ENCODE measurements around the gene SERPINE1. TPM values are rescaled to one million over a fixed set of nuclear protein-coding genes. Genes with fewer than 3 reads are reported as not detected.

The SERPINE1 gene
- total RNA-seq, 4 donors from 2014 or later = 2.4 to 8.3 (median 3.3) TPM

DNA sequence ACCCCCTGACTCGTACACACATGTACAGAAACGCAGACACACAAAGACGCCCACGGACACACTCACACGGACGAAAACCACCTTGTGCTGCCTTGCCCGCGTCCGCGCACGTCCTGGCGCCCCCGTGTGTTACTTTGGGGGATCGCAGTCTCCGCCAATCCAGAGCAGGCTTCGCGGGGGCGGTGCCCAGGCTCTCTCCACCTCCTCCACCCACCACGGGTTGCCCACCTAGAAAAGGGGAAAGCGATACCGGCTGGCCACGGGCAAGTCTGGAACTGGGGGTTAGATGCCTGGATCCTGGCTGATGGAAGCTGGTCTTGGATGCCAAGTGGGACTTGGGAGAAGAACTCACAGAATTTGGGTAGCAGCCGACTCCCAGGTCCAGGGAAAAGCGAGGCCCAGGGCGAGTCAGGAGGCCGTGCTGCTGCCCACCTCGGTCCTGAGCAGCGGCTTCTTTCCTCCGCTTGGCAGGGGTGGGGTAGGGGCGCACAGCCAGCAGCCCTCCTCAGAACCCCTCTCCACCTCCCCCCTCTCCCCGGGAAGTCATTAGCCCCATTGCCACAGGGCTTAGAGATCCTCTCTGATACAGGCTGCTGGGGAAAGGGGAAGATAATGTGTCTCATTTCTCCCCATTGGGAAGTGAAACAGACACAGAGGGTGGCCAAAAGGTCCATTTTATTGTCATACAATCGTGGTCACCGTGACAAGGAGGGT, 43.1 kb downstream of the SERPINE1 start:
- H3K9me3 ChIP-seq = peaks cover 0 to 8% (median 0%) of the 10 kb centered on the region in 4 donors
- no peak overlapping the region for H3K4me3 ChIP-seq
- H3K27me3 ChIP-seq = peaks cover 0 to 64% of the 10 kb centered on the region in 2 donors
- no peak overlapping the region for H3K27ac ChIP-seq
- peak; percentile 57 to 88 (median 86) for DNase-seq
- TF ChIP-seq POLR2A (IDR thresholded peaks at IDR 0.05) = no peak
- TF ChIP-seq, protein P1, sequence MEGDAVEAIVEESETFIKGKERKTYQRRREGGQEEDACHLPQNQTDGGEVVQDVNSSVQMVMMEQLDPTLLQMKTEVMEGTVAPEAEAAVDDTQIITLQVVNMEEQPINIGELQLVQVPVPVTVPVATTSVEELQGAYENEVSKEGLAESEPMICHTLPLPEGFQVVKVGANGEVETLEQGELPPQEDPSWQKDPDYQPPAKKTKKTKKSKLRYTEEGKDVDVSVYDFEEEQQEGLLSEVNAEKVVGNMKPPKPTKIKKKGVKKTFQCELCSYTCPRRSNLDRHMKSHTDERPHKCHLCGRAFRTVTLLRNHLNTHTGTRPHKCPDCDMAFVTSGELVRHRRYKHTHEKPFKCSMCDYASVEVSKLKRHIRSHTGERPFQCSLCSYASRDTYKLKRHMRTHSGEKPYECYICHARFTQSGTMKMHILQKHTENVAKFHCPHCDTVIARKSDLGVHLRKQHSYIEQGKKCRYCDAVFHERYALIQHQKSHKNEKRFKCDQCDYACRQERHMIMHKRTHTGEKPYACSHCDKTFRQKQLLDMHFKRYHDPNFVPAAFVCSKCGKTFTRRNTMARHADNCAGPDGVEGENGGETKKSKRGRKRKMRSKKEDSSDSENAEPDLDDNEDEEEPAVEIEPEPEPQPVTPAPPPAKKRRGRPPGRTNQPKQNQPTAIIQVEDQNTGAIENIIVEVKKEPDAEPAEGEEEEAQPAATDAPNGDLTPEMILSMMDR (IDR thresholded peaks at IDR 0.05) = peak; percentile 65 to 89 (median 78)
- no peaks in the 10 kb centered on the region for H3K36me3 ChIP-seq
- H3K4me1 ChIP-seq = peaks cover 0 to 60% (median 38%) of the 10 kb centered on the region in 4 donors

DNA sequence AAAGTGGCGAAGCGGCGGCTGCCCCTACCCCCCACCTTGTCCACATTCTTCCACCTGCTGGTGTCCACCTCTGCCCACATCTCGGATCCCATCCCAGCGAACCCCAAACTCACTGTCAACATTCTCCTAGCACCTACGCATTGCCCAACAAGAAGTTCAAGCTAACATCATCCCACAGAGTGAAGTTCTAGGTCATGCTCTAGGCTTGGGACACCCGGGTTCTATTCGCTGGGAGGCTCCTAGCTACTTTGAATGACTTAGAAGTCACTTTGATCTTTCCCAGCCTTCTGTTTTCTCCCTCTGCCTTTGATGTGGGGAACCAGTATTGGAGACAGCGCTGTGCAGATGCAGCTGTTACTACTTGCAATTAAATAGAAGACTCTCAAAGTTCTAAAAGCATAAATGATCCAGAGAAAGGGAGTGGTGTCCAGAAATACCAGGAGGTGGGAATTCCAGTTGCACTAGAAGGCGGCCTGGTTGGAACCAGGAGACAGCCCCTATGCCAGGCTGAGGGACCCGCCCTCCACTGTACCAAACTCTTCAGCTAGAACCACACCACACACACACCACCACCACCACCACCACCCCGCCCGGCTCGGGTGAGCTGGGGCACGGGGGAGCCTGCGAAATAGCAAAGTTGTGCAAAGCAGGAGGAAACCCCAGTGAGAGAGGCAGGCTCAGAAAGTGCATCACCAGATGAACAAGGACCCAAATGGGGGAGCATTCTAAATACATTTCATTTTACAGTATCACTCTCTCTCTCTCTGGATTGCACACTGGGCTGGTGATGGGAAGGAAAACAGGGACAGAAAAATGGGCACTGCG, 43.9 kb downstream of the SERPINE1 start:
- peaks cover 0 to 62% of the 10 kb centered on the region in 2 donors for H3K27me3 ChIP-seq
- TF ChIP-seq POLR2A (IDR thresholded peaks at IDR 0.05) = no peak
- TF ChIP-seq, protein P1 (IDR thresholded peaks at IDR 0.05) = no peak
- no peaks in the 10 kb centered on the region for H3K36me3 ChIP-seq
- no peak overlapping the region for H3K4me3 ChIP-seq
- H3K9me3 ChIP-seq = peaks cover 0 to 5% (median 0%) of the 10 kb centered on the region in 4 donors
- peaks cover 0 to 52% (median 33%) of the 10 kb centered on the region in 4 donors for H3K4me1 ChIP-seq
- no peak for DNase-seq
- H3K27ac ChIP-seq = no peak overlapping the region

DNA sequence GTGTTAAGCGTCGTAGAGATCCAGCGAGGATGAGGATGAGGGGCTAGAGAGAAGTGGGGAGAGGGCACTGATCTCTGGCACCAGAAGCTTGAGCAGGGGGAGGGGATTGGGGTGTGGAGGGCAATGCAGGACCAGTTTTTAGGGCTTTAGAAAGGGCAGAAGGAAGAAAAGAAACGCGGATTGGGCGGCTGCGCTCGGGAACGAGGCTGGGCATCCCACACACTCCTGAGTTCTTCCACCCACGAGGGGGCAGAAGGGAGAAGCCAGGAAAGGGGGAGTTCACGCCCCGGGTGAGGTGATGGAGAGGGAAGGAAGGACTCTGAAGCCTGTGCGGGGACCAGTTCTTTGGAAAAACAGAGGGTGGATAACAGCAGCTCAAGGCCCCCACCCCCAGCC, 44.5 kb downstream of the SERPINE1 start:
- H3K27ac ChIP-seq = no peak overlapping the region
- TF ChIP-seq, protein P1 (IDR thresholded peaks at IDR 0.05) = no peak
- no peak for TF ChIP-seq POLR2A (IDR thresholded peaks at IDR 0.05)
- peaks cover 0 to 5% (median 0%) of the 10 kb centered on the region in 4 donors for H3K9me3 ChIP-seq
- peaks cover 0 to 56% of the 10 kb centered on the region in 2 donors for H3K27me3 ChIP-seq
- no peaks in the 10 kb centered on the region for H3K36me3 ChIP-seq
- peaks cover 0 to 45% (median 30%) of the 10 kb centered on the region in 4 donors for H3K4me1 ChIP-seq
- DNase-seq = no peak
- no peak overlapping the region for H3K4me3 ChIP-seq

DNA sequence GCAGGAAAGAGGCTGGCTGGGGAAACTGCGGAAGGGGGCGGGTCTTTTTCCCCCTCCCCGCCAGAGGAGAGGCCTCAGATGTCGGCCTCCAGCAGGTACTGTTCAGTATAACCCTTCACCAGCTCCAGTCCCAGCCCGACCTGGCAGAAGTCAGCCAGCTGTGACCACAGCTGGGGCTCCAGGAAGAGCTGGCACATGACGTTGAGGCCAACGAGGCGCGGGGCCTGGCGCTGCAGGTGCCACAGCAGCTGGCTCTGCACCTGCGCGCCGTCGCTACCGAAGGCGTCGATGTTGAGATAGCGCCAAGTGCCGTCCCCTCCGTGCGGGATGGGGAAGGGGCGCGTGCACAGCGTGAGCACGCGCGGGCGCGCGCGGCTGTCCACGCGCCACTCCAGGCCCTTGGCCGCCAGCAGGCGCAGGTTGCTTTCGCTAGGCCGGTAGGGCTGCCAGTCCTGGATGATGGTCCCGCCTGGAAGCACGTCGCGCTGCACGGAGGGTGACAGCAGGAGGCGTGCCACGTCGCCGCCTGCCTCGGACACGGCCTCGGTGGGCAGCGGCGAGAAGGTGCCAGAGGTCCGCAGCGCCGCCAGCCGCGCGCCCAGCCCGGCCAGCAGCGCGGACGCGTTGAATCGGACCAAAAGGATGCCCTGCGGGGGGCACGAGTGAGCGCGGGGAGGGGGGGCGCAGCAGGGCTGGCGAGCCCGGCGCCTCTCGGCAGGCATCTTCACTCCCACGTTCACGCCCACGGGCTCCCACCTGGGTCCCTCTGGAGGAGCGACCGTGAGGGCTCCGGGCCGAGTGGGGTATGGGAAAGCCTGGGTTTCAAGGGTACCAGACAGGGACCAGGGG, 45.3 kb downstream of the SERPINE1 start:
- peak overlapping the region in 3 of 4 donors; percentile 22 to 26 (median 22) for H3K4me3 ChIP-seq
- peak in 1 of 3 donors; percentile 28 for DNase-seq

More for the DNA sequence above, 45.3 kb downstream of the SERPINE1 start:
- peaks cover 0 to 45% (median 30%) of the 10 kb centered on the region in 4 donors for H3K4me1 ChIP-seq
- H3K27me3 ChIP-seq = peaks cover 0 to 48% of the 10 kb centered on the region in 2 donors
- H3K27ac ChIP-seq = no peak overlapping the region
- H3K9me3 ChIP-seq = peaks cover 0 to 5% (median 0%) of the 10 kb centered on the region in 4 donors
- no peaks in the 10 kb centered on the region for H3K36me3 ChIP-seq
- TF ChIP-seq, protein P1 (IDR thresholded peaks at IDR 0.05) = peak in 1 of 6 experiments; percentile 29
- TF ChIP-seq POLR2A (IDR thresholded peaks at IDR 0.05) = no peak

Data from Peyer's patch (tissue), 4 donors.